Activated naive CD8-positive, alpha-beta T cell treated with anti-CD3 and anti-CD28 coated beads, Interleukin-2, amount 50 U/mL, for 24 hours (primary cell): ENCODE data around the gene OGFOD3.

Experiments used
- ATAC-seq: fragments of 150-1000 bp; cut with Tn5 transposase; one replicate; pipeline ENCODE4 v1.10.0; 2021
- DNase-seq: peaks from one replicate; pipeline ENCODE4 v3.0.0; 2021
- H3K27ac Mint-ChIP-seq: one replicate; pipeline ENCODE4 v1.8.0; 2021; ENCODE audit warnings: mild to moderate bottlenecking, mixed read lengths
- H3K27me3 Mint-ChIP-seq: one replicate; pipeline ENCODE4 v1.8.0; 2021; ENCODE audit warnings: mixed read lengths
- H3K36me3 Mint-ChIP-seq: one replicate; pipeline ENCODE4 v1.8.0; 2021; ENCODE audit warnings: low read depth, mixed read lengths
- H3K4me1 Mint-ChIP-seq: one replicate; pipeline ENCODE4 v1.8.0; 2021; ENCODE audit warnings: mixed read lengths
- H3K4me3 Mint-ChIP-seq: one replicate; pipeline ENCODE4 v1.8.0; 2021; ENCODE audit warnings: mild to moderate bottlenecking, moderate library complexity, mixed read lengths
- H3K9me3 Mint-ChIP-seq: one replicate; pipeline ENCODE4 v1.8.0; 2021; ENCODE audit warnings: mixed read lengths

Gene OGFOD3

GRCh38 chr17:82441691-82442487, 23.5 kb upstream of the OGFOD3 start:
- ATAC-seq (no peak), DNase-seq (no peak)
- H3K4me3 Mint-ChIP-seq, result no peak overlapping the region
- H3K27me3 Mint-ChIP-seq, result no peaks in the 10 kb centered on the region
- H3K9me3 Mint-ChIP-seq, result no peaks in the 10 kb centered on the region
- H3K4me1 Mint-ChIP-seq, result peaks cover 12% of the 10 kb centered on the region
- H3K36me3 Mint-ChIP-seq, result peaks cover 10% of the 10 kb centered on the region
- H3K27ac Mint-ChIP-seq, result no peak overlapping the region

GRCh38 chr17:82440991-82441627, 22.7 kb upstream of the OGFOD3 start:
- Mint-ChIP-seq H3K36me3 (peaks cover 7% of the 10 kb centered on the region), H3K27me3 (no peaks in the 10 kb centered on the region), H3K4me1 (peaks cover 5% of the 10 kb centered on the region), H3K4me3 (no peak overlapping the region), H3K27ac (no peak overlapping the region), H3K9me3 (no peaks in the 10 kb centered on the region)
- ATAC-seq (no peak), DNase-seq (no peak)

- Mint-ChIP-seq H3K4me1 (no peaks in the 10 kb centered on the region), H3K36me3 (peaks cover 5% of the 10 kb centered on the region), H3K4me3 (no peak overlapping the region), H3K9me3 (no peaks in the 10 kb centered on the region), H3K27me3 (no peaks in the 10 kb centered on the region), H3K27ac (no peak overlapping the region)
- no peak for DNase-seq
- ATAC-seq, result no peak
Observed at GRCh38 chr17:82440469-82440981, 22.1 kb upstream of the OGFOD3 start.

- H3K4me3 Mint-ChIP-seq, result no peak overlapping the region
- no peak overlapping the region for H3K27ac Mint-ChIP-seq
- H3K4me1 Mint-ChIP-seq, result peaks cover 2% of the 10 kb centered on the region
- ATAC-seq, result peak; percentile 3
- DNase-seq, result no peak
- peaks cover 5% of the 10 kb centered on the region for H3K36me3 Mint-ChIP-seq
- no peaks in the 10 kb centered on the region for H3K9me3 Mint-ChIP-seq
- H3K27me3 Mint-ChIP-seq, result no peaks in the 10 kb centered on the region
Observed at GRCh38 chr17:82439829-82440365, 21.5 kb upstream of the OGFOD3 start.

- Mint-ChIP-seq H3K4me3 (no peak overlapping the region), H3K4me1 (peaks cover 5% of the 10 kb centered on the region), H3K9me3 (no peaks in the 10 kb centered on the region), H3K36me3 (peaks cover 5% of the 10 kb centered on the region), H3K27ac (no peak overlapping the region), H3K27me3 (no peaks in the 10 kb centered on the region)
- ATAC-seq (no peak), DNase-seq (no peak)
Observed at GRCh38 chr17:82439194-82439828, 20.9 kb upstream of the OGFOD3 start.

GRCh38 chr17:82438401-82439193, 20.2 kb upstream of the OGFOD3 start:
- Mint-ChIP-seq H3K27ac (no peak overlapping the region), H3K9me3 (no peaks in the 10 kb centered on the region), H3K27me3 (no peaks in the 10 kb centered on the region), H3K4me3 (no peak overlapping the region), H3K36me3 (peaks cover 5% of the 10 kb centered on the region), H3K4me1 (peaks cover 9% of the 10 kb centered on the region)
- DNase-seq (no peak), ATAC-seq (no peak)

- no peaks in the 10 kb centered on the region for H3K9me3 Mint-ChIP-seq
- H3K27me3 Mint-ChIP-seq, result no peaks in the 10 kb centered on the region
- no peak overlapping the region for H3K27ac Mint-ChIP-seq
- H3K36me3 Mint-ChIP-seq, result no peaks in the 10 kb centered on the region
- H3K4me1 Mint-ChIP-seq, result peaks cover 11% of the 10 kb centered on the region
- ATAC-seq, result no peak
- H3K4me3 Mint-ChIP-seq, result no peak overlapping the region
- no peak for DNase-seq
Observed at GRCh38 chr17:82437325-82437668, 18.9 kb upstream of the OGFOD3 start.

- no peak overlapping the region for H3K27ac Mint-ChIP-seq
- ATAC-seq, result no peak
Observed at GRCh38 chr17:82436601-82437324, 18.4 kb upstream of the OGFOD3 start.

GRCh38 chr17:82435601-82436583, 17.5 kb upstream of the OGFOD3 start:
- no peak for ATAC-seq
- H3K36me3 Mint-ChIP-seq, result no peaks in the 10 kb centered on the region
- H3K4me1 Mint-ChIP-seq, result peaks cover 11% of the 10 kb centered on the region
- H3K27me3 Mint-ChIP-seq, result no peaks in the 10 kb centered on the region
- H3K27ac Mint-ChIP-seq, result no peak overlapping the region
- H3K4me3 Mint-ChIP-seq, result no peak overlapping the region
- H3K9me3 Mint-ChIP-seq, result no peaks in the 10 kb centered on the region
- DNase-seq, result no peak

More at GRCh38 chr17:82436601-82437324, 18.4 kb upstream of the OGFOD3 start:
- H3K27me3 Mint-ChIP-seq, result no peaks in the 10 kb centered on the region
- no peaks in the 10 kb centered on the region for H3K36me3 Mint-ChIP-seq
- H3K4me1 Mint-ChIP-seq, result peaks cover 11% of the 10 kb centered on the region
- no peaks in the 10 kb centered on the region for H3K9me3 Mint-ChIP-seq
- H3K4me3 Mint-ChIP-seq, result no peak overlapping the region
- no peak for DNase-seq

- no peak overlapping the region for H3K4me3 Mint-ChIP-seq
- no peaks in the 10 kb centered on the region for H3K27me3 Mint-ChIP-seq
- no peak overlapping the region for H3K27ac Mint-ChIP-seq
- peaks cover 11% of the 10 kb centered on the region for H3K4me1 Mint-ChIP-seq
- no peaks in the 10 kb centered on the region for H3K9me3 Mint-ChIP-seq
- no peak for ATAC-seq
- DNase-seq, result no peak
- no peaks in the 10 kb centered on the region for H3K36me3 Mint-ChIP-seq
Observed at GRCh38 chr17:82435103-82435502, 16.7 kb upstream of the OGFOD3 start.

- Mint-ChIP-seq H3K36me3 (no peaks in the 10 kb centered on the region), H3K9me3 (no peaks in the 10 kb centered on the region), H3K4me1 (peaks cover 15% of the 10 kb centered on the region), H3K27me3 (no peaks in the 10 kb centered on the region), H3K4me3 (no peak overlapping the region), H3K27ac (no peak overlapping the region)
- peak; percentile 35 for ATAC-seq
- DNase-seq, result peak; percentile 41
Observed at GRCh38 chr17:82434216-82434565, 15.8 kb upstream of the OGFOD3 start.

GRCh38 chr17:82433560-82434215, 15.3 kb upstream of the OGFOD3 start:
- ATAC-seq (no peak), DNase-seq (no peak)
- H3K4me3 Mint-ChIP-seq, result no peak overlapping the region
- no peaks in the 10 kb centered on the region for H3K27me3 Mint-ChIP-seq
- no peak overlapping the region for H3K27ac Mint-ChIP-seq
- no peaks in the 10 kb centered on the region for H3K36me3 Mint-ChIP-seq
- peaks cover 15% of the 10 kb centered on the region for H3K4me1 Mint-ChIP-seq
- H3K9me3 Mint-ChIP-seq, result no peaks in the 10 kb centered on the region
